Mammary epithelial cell (primary cell): ENCODE measurements around the gene GNB5.

Experiments used
- EZH2 ChIP-seq: IDR thresholded peaks from 2 replicates; pipeline ENCODE4 v1.6.1; 2012; ENCODE audit warnings: low read length, inconsistent platforms, borderline replicate concordance
- TF ChIP-seq, protein P1 (sequence below), 2 donors: IDR thresholded peaks in 1 of 2; conservative IDR thresholded peaks in 1 of 2; 2 replicates each; pipeline ENCODE4 v1.5.1; 2011 to 2012; ENCODE audit warnings: inconsistent platforms in 2 of 2, low read length in 2 of 2, mild to moderate bottlenecking in 2 of 2, control low read depth in 1 of 2, low read depth in 1 of 2; ENCODE audit not compliant: insufficient read depth in 1 of 2; ENCODE audit errors: extremely low read depth in 1 of 2

DNA sequence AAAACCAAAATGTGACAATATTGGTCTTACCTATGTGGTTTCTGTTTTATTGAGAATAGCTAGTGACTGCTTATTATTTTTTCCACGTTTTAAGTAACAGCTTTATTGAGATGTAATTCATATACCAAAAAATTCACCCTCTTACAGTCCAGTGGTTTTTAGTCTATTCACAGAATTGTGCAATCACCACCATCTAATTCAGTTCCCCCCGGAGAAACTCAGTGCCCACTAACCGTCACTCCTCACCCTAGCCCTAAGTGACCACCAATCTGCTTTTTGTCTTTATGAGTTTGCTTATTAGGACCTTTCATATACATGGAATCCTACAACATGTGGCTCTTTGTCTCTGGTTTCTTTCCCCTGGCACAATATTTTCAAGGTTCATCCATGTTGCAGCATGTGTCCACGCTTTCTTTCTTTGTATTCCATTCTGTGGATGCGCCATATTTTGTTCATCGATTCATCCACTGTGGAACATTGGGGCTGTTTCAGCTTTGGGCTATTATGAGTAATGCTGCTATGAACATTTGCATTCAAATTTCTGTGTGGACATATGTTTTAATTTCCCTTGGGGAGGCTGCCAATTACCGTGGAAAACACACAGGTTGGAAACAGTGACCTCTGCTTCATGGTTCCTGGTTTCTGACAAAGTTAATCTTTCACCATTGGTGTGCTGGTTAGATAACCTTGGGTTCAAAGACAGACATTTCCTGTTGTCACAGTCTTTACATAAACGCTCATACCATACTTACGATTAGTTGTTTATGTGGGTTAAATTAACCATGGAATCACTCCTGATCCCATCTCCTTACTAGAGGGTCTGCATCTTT lies 75.4 kb downstream of the GNB5 start:
- TF ChIP-seq EZH2, result no peak
- TF ChIP-seq, protein P1, sequence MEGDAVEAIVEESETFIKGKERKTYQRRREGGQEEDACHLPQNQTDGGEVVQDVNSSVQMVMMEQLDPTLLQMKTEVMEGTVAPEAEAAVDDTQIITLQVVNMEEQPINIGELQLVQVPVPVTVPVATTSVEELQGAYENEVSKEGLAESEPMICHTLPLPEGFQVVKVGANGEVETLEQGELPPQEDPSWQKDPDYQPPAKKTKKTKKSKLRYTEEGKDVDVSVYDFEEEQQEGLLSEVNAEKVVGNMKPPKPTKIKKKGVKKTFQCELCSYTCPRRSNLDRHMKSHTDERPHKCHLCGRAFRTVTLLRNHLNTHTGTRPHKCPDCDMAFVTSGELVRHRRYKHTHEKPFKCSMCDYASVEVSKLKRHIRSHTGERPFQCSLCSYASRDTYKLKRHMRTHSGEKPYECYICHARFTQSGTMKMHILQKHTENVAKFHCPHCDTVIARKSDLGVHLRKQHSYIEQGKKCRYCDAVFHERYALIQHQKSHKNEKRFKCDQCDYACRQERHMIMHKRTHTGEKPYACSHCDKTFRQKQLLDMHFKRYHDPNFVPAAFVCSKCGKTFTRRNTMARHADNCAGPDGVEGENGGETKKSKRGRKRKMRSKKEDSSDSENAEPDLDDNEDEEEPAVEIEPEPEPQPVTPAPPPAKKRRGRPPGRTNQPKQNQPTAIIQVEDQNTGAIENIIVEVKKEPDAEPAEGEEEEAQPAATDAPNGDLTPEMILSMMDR (conservative IDR thresholded peaks at IDR 0.05 in 1 of 2, IDR thresholded peaks at IDR 0.05 in 1 of 2; ENCODE audit: extremely low read depth in 1 of 2, insufficient read depth in 1 of 2, low read depth in 1 of 2, low read length in 2 of 2), result no peak
